SK-N-SH (cell line): ENCODE results near the gene CDH4.

ENCODE experiments used
- CTCF ChIP-seq: fragments of 200-600 bp; sonication (generic); IDR thresholded peaks from 2 replicates; pipeline ENCODE4 v1.6.1; 2017; ENCODE audit warnings: antibody characterized with exemption, mild to moderate bottlenecking, moderate library complexity
- EP300 ChIP-seq, 2 experiments: IDR thresholded peaks; 2 replicates each; pipeline versions ENCODE4 v1.4.0 to v1.6.1; 2012; ENCODE audit warnings: borderline replicate concordance in 1 of 2, low read depth in 1 of 2, low read length in 1 of 2
- GATA2 ChIP-seq: sonication (generic); formaldehyde crosslinking; IDR thresholded peaks from 2 replicates; pipeline ENCODE4 v1.5.0; 2020; ENCODE audit warnings: mild to moderate bottlenecking, missing genetic modification reagents
- MAX ChIP-seq: IDR thresholded peaks from 2 replicates; pipeline ENCODE4 v1.4.0; 2012; ENCODE audit warnings: low read depth
- NRF1 ChIP-seq: IDR thresholded peaks from 2 replicates; pipeline ENCODE4 v1.6.1; 2012; ENCODE audit warnings: low read depth, mild to moderate bottlenecking, low read length
- POLR2AphosphoS5 ChIP-seq: IDR thresholded peaks from 2 replicates; pipeline ENCODE4 v1.6.1; 2012; ENCODE audit warnings: low read depth, low read length
- RAD21 ChIP-seq: IDR thresholded peaks from 2 replicates; pipeline ENCODE4 v1.6.1; 2012; ENCODE audit warnings: mild to moderate bottlenecking, low read length
- RCOR1 ChIP-seq: fragments of 150-350 bp; IDR thresholded peaks from 2 replicates; pipeline ENCODE4 v1.6.1; 2017; ENCODE audit warnings: antibody characterized with exemption, low read length
- REST ChIP-seq: IDR thresholded peaks from 2 replicates; pipeline ENCODE4 v1.6.1; 2012; ENCODE audit warnings: mild to moderate bottlenecking, low read depth, low read length, moderate library complexity
- TAF1 ChIP-seq: IDR thresholded peaks from 2 replicates; pipeline ENCODE4 v1.6.1; 2012; ENCODE audit warnings: low read depth, mild to moderate bottlenecking, low read length, moderate library complexity, borderline replicate concordance
- TEAD4 ChIP-seq: IDR thresholded peaks from 2 replicates; pipeline ENCODE4 v1.4.0; 2012; ENCODE audit warnings: mild to moderate bottlenecking, borderline replicate concordance; ENCODE audit not compliant: insufficient read depth
- USF1 ChIP-seq: IDR thresholded peaks from 2 replicates; pipeline ENCODE4 v1.4.0; 2012; ENCODE audit warnings: low read depth, borderline replicate concordance
- USF2 ChIP-seq: fragments of 150-350 bp; IDR thresholded peaks from 2 replicates; pipeline ENCODE4 v1.6.1; 2017; ENCODE audit warnings: antibody characterized with exemption, low read length, low read depth, borderline replicate concordance

GRCh38 chr20:61475729-61476128, 223.7 kb downstream of the CDH4 start:
- TF ChIP-seq CTCF (no peak), USF1 (no peak), MAX (no peak), RCOR1 (no peak), EP300 (IDR thresholded peaks at IDR 0.05; ENCODE audit: borderline replicate concordance in 1 of 2, low read depth in 1 of 2, low read length in 1 of 2) (no peak), TAF1 (no peak), GATA2 (no peak), POLR2AphosphoS5 (no peak), REST (no peak), USF2 (no peak), TEAD4 (no peak), RAD21 (no peak), NRF1 (no peak)
